ENCODE data around the gene FBXO2. TPM values are rescaled to one million over a fixed set of nuclear protein-coding genes. Genes with fewer than 3 reads are reported as not detected.

FBXO2 gene
- total RNA-seq, 4 donors from 2014 or later = 0.59 to 7.2 (median 4.2) TPM

DNA sequence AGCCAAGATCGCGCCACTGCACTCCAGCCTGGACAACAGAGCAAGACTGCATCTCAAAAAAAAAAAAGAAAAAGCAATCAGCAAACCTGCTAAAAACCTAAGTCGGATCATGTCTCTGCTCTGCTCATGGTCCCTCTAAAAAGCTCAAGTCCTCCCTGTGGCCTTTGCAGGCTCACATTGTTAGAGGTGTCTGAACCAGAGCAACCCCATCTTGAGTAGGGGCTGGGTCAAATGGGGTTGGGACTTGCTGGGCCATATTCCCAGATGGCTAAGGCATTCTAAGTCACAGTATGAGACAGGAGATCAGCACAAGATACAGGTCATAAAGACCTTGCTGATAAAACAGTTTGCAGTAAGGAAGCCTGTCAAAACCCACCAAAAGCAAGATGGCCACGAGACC, 34.3 kb upstream of the FBXO2 start:
- intact Hi-C loops (cut with DNase I; ENCODE audit: low total_unique reads) = no loop called here
- Histone ChIP-seq H3K9me3 (no peaks in the 10 kb centered on the region), H3K27me3 (peaks cover 0 to 11% of the 10 kb centered on the region in 2 donors), H3K27ac (no peak overlapping the region), H3K4me1 (peaks cover 0 to 17% of the 10 kb centered on the region in 2 donors), H3K36me3 (no peaks in the 10 kb centered on the region), H3K4me3 (no peak overlapping the region)
- no peak for DNase-seq
- TF ChIP-seq POLR2A (IDR thresholded peaks at IDR 0.05) = no peak
- TF ChIP-seq, protein P1, sequence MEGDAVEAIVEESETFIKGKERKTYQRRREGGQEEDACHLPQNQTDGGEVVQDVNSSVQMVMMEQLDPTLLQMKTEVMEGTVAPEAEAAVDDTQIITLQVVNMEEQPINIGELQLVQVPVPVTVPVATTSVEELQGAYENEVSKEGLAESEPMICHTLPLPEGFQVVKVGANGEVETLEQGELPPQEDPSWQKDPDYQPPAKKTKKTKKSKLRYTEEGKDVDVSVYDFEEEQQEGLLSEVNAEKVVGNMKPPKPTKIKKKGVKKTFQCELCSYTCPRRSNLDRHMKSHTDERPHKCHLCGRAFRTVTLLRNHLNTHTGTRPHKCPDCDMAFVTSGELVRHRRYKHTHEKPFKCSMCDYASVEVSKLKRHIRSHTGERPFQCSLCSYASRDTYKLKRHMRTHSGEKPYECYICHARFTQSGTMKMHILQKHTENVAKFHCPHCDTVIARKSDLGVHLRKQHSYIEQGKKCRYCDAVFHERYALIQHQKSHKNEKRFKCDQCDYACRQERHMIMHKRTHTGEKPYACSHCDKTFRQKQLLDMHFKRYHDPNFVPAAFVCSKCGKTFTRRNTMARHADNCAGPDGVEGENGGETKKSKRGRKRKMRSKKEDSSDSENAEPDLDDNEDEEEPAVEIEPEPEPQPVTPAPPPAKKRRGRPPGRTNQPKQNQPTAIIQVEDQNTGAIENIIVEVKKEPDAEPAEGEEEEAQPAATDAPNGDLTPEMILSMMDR (IDR thresholded peaks at IDR 0.05) = no peak

DNA sequence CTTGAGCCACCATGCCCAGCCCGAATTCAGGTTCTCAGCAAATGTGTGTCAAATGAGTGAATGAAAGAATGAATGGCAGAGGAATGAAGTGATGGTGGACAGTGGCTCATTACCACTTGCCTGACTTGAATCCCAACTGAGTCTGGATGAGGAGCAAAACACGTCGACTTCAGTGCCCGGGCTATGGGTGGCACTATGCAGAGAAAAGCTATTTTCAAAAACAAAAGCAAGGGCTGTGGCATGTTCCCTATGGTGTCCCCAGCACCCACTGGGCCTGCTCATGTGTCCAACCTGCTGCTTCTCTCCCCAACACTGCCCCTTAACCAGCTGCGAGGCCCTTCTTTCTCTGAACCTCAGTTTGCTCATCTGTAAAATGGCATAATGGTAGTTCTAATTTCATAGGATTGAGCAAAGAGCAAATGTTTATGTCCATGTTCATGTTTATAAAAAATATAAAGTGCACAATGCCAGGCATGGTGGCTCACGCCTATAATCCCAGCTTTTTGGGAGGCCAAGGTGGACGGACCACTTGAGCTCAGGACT, 31.1 kb upstream of the FBXO2 start:
- peaks cover 0 to under 1% of the 10 kb centered on the region in 2 donors for H3K4me1 ChIP-seq
- H3K4me3 ChIP-seq = no peak overlapping the region
- no peak overlapping the region for H3K27ac ChIP-seq
- peaks cover 0 to 3% of the 10 kb centered on the region in 2 donors for H3K27me3 ChIP-seq
- no peaks in the 10 kb centered on the region for H3K36me3 ChIP-seq
- intact Hi-C loops (cut with DNase I; ENCODE audit: low total_unique reads) = no loop called here
- TF ChIP-seq, protein P1 (IDR thresholded peaks at IDR 0.05) = no peak
- TF ChIP-seq POLR2A (IDR thresholded peaks at IDR 0.05) = no peak
- DNase-seq = no peak
- H3K9me3 ChIP-seq = no peaks in the 10 kb centered on the region

DNA sequence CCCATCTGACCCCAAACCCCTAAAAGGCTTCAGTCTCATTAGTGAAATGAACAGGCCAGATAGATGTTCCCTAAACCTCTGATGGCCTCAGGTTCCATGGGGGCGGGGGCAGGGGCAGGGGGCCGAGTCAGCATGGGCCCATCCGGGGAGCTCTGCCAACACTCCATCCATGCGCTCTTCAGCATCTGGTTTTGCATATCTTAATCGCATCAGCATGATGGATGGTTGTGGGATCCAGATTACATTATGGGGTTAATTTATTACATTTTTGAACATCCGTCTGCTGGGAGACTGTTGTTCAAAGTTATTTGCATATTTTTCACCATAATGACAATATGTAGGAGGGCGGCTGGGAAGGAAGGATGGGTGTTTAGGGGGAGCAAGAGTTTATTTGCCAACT, 29.8 kb upstream of the FBXO2 start:
- intact Hi-C loops (cut with DNase I; ENCODE audit: low total_unique reads) = no loop called here
- Histone ChIP-seq H3K36me3 (no peaks in the 10 kb centered on the region), H3K4me3 (no peak overlapping the region), H3K27me3 (no peaks in the 10 kb centered on the region), H3K9me3 (no peaks in the 10 kb centered on the region), H3K27ac (no peak overlapping the region), H3K4me1 (no peaks in the 10 kb centered on the region)
- TF ChIP-seq, protein P1 (IDR thresholded peaks at IDR 0.05) = no peak
- no peak for TF ChIP-seq POLR2A (IDR thresholded peaks at IDR 0.05)
- no peak for DNase-seq

DNA sequence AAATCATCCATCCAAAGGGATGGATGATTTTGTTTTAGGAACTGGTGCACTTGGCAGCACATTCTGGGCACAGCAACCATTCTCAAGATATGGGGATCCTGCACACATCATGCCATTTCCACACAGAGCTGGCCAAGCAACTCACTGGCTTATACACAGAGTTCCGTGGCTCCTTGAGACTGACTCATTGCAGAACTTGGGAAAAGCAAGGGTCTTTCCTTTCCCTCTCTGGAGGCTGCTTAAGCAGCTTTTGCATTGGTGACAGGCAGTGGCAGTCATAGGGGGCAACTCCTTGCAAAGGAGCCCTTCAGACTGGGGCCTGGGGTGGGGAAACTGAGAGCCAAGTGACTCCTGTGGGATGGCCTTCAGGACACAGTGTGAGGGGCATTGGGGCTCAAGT, 28.6 kb upstream of the FBXO2 start:
- TF ChIP-seq POLR2A (IDR thresholded peaks at IDR 0.05) = no peak
- TF ChIP-seq, protein P1 (IDR thresholded peaks at IDR 0.05) = no peak
- intact Hi-C loops (cut with DNase I; ENCODE audit: low total_unique reads) = no loop called here
- no peaks in the 10 kb centered on the region for H3K36me3 ChIP-seq

DNA sequence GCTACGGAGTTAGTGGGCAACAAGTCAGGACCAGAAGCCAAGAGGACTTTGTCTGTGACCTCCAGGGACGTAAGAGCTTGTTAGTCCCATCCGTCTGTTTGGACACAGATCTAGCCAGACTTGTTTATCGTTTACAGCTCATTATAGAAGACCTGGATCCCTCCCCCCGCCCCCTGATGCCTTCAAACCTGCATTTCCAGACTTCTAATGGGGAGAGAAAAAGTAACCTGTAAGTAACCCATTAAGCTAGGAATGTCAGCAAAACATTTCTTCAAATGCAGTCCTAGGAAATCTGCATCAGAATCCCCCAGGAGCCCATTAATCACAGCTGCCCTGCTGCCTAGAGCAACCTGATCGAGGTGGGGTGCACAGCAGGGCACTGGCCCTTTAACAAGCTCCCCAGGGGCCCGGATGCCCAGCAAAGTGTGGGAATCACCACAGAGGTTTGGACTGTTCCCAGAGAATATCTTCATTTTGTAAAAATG, 28.1 kb upstream of the FBXO2 start:
- TF ChIP-seq, protein P1 (IDR thresholded peaks at IDR 0.05) = no peak
- no peak for TF ChIP-seq POLR2A (IDR thresholded peaks at IDR 0.05)
- Histone ChIP-seq H3K36me3 (no peaks in the 10 kb centered on the region), H3K4me1 (no peaks in the 10 kb centered on the region), H3K9me3 (no peaks in the 10 kb centered on the region), H3K27me3 (no peaks in the 10 kb centered on the region), H3K4me3 (no peak overlapping the region), H3K27ac (no peak overlapping the region)
- intact Hi-C loops (cut with DNase I; ENCODE audit: low total_unique reads) = no loop called here
- DNase-seq = no peak

More for the DNA sequence above, 28.6 kb upstream of the FBXO2 start:
- Histone ChIP-seq H3K4me3 (no peak overlapping the region), H3K27me3 (no peaks in the 10 kb centered on the region), H3K4me1 (no peaks in the 10 kb centered on the region), H3K27ac (no peak overlapping the region), H3K9me3 (no peaks in the 10 kb centered on the region)
- no peak for DNase-seq
